HEK293T (cell line): ENCODE data around the gene PLPPR5.

ENCODE experiments used
- ARNT ChIP-seq: fragments of 450-650 bp; IDR thresholded peaks from 2 replicates; pipeline ENCODE4 v1.6.1; 2017; ENCODE audit warnings: mild to moderate bottlenecking
- BHLHE40 ChIP-seq: fragments of 450-650 bp; IDR thresholded peaks from 2 replicates; pipeline ENCODE4 v1.6.1; 2016; ENCODE audit warnings: mild to moderate bottlenecking, moderate library complexity, borderline replicate concordance
- ELF4 ChIP-seq: fragments of 450-650 bp; IDR thresholded peaks from 2 replicates; pipeline ENCODE4 v1.6.1; 2017; ENCODE audit warnings: antibody characterized with exemption
- FOXA1 ChIP-seq: fragments of 450-650 bp; IDR thresholded peaks from 2 replicates; pipeline ENCODE4 v1.6.1; 2016; ENCODE audit warnings: mild to moderate bottlenecking
- FOXK2 ChIP-seq: fragments of 450-650 bp; IDR thresholded peaks from 2 replicates; pipeline ENCODE4 v1.6.1; 2016; ENCODE audit warnings: mild to moderate bottlenecking
- FOXM1 ChIP-seq: fragments of 450-650 bp; IDR thresholded peaks from 2 replicates; pipeline ENCODE4 v1.6.1; 2017; ENCODE audit warnings: mild to moderate bottlenecking, borderline replicate concordance
- SP1 ChIP-seq: fragments of 450-650 bp; IDR thresholded peaks from 2 replicates; pipeline ENCODE4 v1.6.1; 2017
- TARDBP ChIP-seq: fragments of 450-650 bp; IDR thresholded peaks from 2 replicates; pipeline ENCODE4 v1.6.1; 2016
- ZNF384 ChIP-seq: fragments of 450-650 bp; IDR thresholded peaks from 2 replicates; pipeline ENCODE4 v1.6.1; 2016
- TF ChIP-seq, protein P1 (sequence below): fragments of 450-650 bp; IDR thresholded peaks from 2 replicates; pipeline ENCODE4 v1.6.1; 2016

DNA sequence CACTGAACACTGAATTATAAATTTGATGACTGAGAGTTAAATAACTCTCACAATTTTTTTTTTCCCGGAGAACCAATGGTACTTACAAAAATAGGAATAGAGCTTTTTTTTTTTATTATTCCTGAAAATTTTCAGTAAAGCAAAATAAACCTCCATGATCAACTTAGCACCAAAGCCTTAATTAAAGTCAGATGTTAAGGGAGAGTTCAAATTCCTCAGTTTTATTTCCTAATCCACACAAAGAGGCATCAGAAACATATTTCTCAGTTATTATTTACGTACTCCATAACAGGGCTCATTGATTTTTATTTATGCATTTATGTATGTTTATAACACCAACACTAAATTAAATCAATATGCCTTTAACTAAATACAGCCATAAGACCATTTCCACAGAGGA, 55.5 kb downstream of the PLPPR5 start:
- TF ChIP-seq SP1 = no peak
- TF ChIP-seq FOXA1 = no peak
- no peak for TF ChIP-seq ZNF384
- no peak for TF ChIP-seq TARDBP
- no peak for TF ChIP-seq ARNT
- no peak for TF ChIP-seq FOXM1
- TF ChIP-seq, protein P1, sequence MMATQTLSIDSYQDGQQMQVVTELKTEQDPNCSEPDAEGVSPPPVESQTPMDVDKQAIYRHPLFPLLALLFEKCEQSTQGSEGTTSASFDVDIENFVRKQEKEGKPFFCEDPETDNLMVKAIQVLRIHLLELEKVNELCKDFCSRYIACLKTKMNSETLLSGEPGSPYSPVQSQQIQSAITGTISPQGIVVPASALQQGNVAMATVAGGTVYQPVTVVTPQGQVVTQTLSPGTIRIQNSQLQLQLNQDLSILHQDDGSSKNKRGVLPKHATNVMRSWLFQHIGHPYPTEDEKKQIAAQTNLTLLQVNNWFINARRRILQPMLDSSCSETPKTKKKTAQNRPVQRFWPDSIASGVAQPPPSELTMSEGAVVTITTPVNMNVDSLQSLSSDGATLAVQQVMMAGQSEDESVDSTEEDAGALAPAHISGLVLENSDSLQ = no peak
- no peak for TF ChIP-seq ELF4
- no peak for TF ChIP-seq FOXK2
- TF ChIP-seq BHLHE40 = no peak
